SK-N-SH (cell line): Measurements from ENCODE around the gene REEP1. TPM values are rescaled to one million over a fixed set of nuclear protein-coding genes. Genes with fewer than 3 reads are reported as not detected.

ENCODE experiments used
- CTCF ChIA-PET: fragments of 300-600, 350-600 bp; formaldehyde crosslinking; extraction: SDS; loops from one replicate; lab custom pipeline; 2021; lab: Yijun Ruan, JAX
- POLR2A ChIA-PET: fragments of 350-600 bp; sonication (Branson Sonifier 250); formaldehyde crosslinking; extraction: SDS; loops from one replicate; lab custom pipeline; 2020; ENCODE audit warnings: antibody characterized with exemption, inconsistent platforms; lab: Yijun Ruan, JAX
- DNase-seq: peaks from one replicate; pipeline ENCODE4 v3.0.0; 2012
- H2AFZ ChIP-seq: fragments of 200-600 bp; sonication (generic); 2 replicates; pipeline ENCODE4 v1.8.1; 2016; ENCODE audit warnings: antibody characterized with exemption, mild to moderate bottlenecking, low read depth
- H3F3A ChIP-seq: fragments of 200-600 bp; sonication (generic); replicated peaks from 2 replicates; pipeline ENCODE3; 2016; ENCODE audit warnings: antibody characterized with exemption, mild to moderate bottlenecking; ENCODE audit not compliant: insufficient read depth
- H3K27ac ChIP-seq, 2 experiments: fragments of 200-500 bp in 1 of 2; fragments of 200-600 bp in 1 of 2; sonication (Bioruptor generic) in 1 of 2; sonication (generic), shearing (Covaris generic) in 1 of 2; 2 replicates each; pipeline versions ENCODE4 v1.5.1 to v1.6.1; 2014 to 2016; ENCODE audit warnings: low read depth in 2 of 2, inconsistent platforms in 1 of 2, low read length in 1 of 2, mild to moderate bottlenecking in 1 of 2, mixed read lengths in 1 of 2
- H3K27me3 ChIP-seq: fragments of 200-600 bp; sonication (generic), shearing (Covaris generic); 2 replicates; pipeline ENCODE4 v1.6.1; 2016; ENCODE audit warnings: mixed run types; ENCODE audit not compliant: insufficient read depth
- H3K36me3 ChIP-seq, 2 experiments: fragments of 200-500 bp in 1 of 2; fragments of 200-600 bp in 1 of 2; sonication (Bioruptor generic) in 1 of 2; sonication (generic) in 1 of 2; replicated peaks in 1 of 2; 2 replicates each; pipeline versions ENCODE3 to v1.5.1; 2014 to 2016; ENCODE audit warnings: low read length in 1 of 2, mild to moderate bottlenecking in 1 of 2; ENCODE audit not compliant: insufficient read depth in 2 of 2, control insufficient read depth in 1 of 2
- H3K4me1 ChIP-seq, 2 experiments: fragments of 200-500 bp in 1 of 2; fragments of 200-600 bp in 1 of 2; sonication (Bioruptor generic) in 1 of 2; sonication (generic), shearing (Covaris generic) in 1 of 2; 2 replicates each; pipeline versions ENCODE4 v1.5.1 to v1.6.1; 2014 to 2016; ENCODE audit warnings: low read depth in 1 of 2, low read length in 1 of 2, mixed run types in 1 of 2; ENCODE audit not compliant: insufficient read depth in 2 of 2, control insufficient read depth in 1 of 2
- H3K4me2 ChIP-seq: fragments of 200-600 bp; sonication (generic), shearing (Covaris generic); 2 replicates; pipeline ENCODE4 v1.6.1; 2017; ENCODE audit warnings: mixed run types
- H3K4me3 ChIP-seq, 2 experiments: fragments of 200-500 bp in 1 of 2; fragments of 200-600 bp in 1 of 2; sonication (Bioruptor generic) in 1 of 2; sonication (generic), shearing (Covaris generic) in 1 of 2; 2 replicates each; pipeline versions ENCODE4 v1.5.1 to v1.8.1; 2014 to 2016; ENCODE audit warnings: low read depth in 2 of 2, inconsistent platforms in 1 of 2, low read length in 1 of 2, mild to moderate bottlenecking in 1 of 2, mixed read lengths in 1 of 2, moderate library complexity in 1 of 2
- H3K79me2 ChIP-seq: fragments of 200-600 bp; sonication (generic); 2 replicates; pipeline ENCODE4 v1.8.1; 2017; ENCODE audit warnings: mild to moderate bottlenecking; ENCODE audit not compliant: insufficient read depth
- H3K9ac ChIP-seq: fragments of 200-600 bp; sonication (generic); 2 replicates; pipeline ENCODE4 v1.6.1; 2017; ENCODE audit warnings: mixed run types
- H3K9me2 ChIP-seq: fragments of 200-600 bp; sonication (generic); 2 replicates; pipeline ENCODE4 v1.6.1; 2017; ENCODE audit warnings: mixed run types
- H3K9me3 ChIP-seq: fragments of 200-600 bp; sonication (generic); 2 replicates; pipeline ENCODE4 v1.6.1; 2017; ENCODE audit warnings: mixed run types, mild to moderate bottlenecking, moderate library complexity
- H4K20me1 ChIP-seq: fragments of 200-600 bp; sonication (generic); 2 replicates; pipeline ENCODE4 v1.6.1; 2017; ENCODE audit warnings: mild to moderate bottlenecking, mixed run types; ENCODE audit not compliant: insufficient read depth
- CHD2 ChIP-seq: fragments of 150-350 bp; IDR thresholded peaks from 2 replicates; pipeline ENCODE4 v1.6.1; 2018; ENCODE audit warnings: low read length; ENCODE audit not compliant: partially characterized antibody
- ELF1 ChIP-seq: IDR thresholded peaks from 2 replicates; pipeline ENCODE4 v1.4.0; 2012
- EZH2phosphoT487 ChIP-seq: fragments of 200-600 bp; sonication (generic); IDR thresholded peaks from 2 replicates; pipeline ENCODE4 v1.6.1; 2017; ENCODE audit warnings: low read depth, mixed run types, mild to moderate bottlenecking, antibody characterized with exemption, moderate library complexity, borderline replicate concordance
- GATA2 ChIP-seq: sonication (generic); formaldehyde crosslinking; IDR thresholded peaks from 2 replicates; pipeline ENCODE4 v1.5.0; 2020; ENCODE audit warnings: mild to moderate bottlenecking, missing genetic modification reagents
- IRF3 ChIP-seq: fragments of 150-350 bp; IDR thresholded peaks from 2 replicates; pipeline ENCODE4 v1.6.1; 2016; ENCODE audit warnings: mild to moderate bottlenecking, low read depth, low read length
- JUND ChIP-seq: IDR thresholded peaks from 2 replicates; pipeline ENCODE4 v1.4.0; 2012
- POLR2AphosphoS5 ChIP-seq: IDR thresholded peaks from 2 replicates; pipeline ENCODE4 v1.6.1; 2012; ENCODE audit warnings: low read depth, low read length
- RAD21 ChIP-seq: IDR thresholded peaks from 2 replicates; pipeline ENCODE4 v1.6.1; 2012; ENCODE audit warnings: mild to moderate bottlenecking, low read length
- RCOR1 ChIP-seq: fragments of 150-350 bp; IDR thresholded peaks from 2 replicates; pipeline ENCODE4 v1.6.1; 2017; ENCODE audit warnings: antibody characterized with exemption, low read length
- REST ChIP-seq: IDR thresholded peaks from 2 replicates; pipeline ENCODE4 v1.6.1; 2012; ENCODE audit warnings: mild to moderate bottlenecking, low read depth, low read length, moderate library complexity
- RXRA ChIP-seq: IDR thresholded peaks from 2 replicates; pipeline ENCODE4 v1.4.0; 2012; ENCODE audit warnings: low read depth, mild to moderate bottlenecking, borderline replicate concordance
- SMC3 ChIP-seq: IDR thresholded peaks from 2 replicates; pipeline ENCODE4 v1.6.1; 2012; ENCODE audit warnings: low read depth, low read length, improper control_type of control experiment
- TAF1 ChIP-seq: IDR thresholded peaks from 2 replicates; pipeline ENCODE4 v1.6.1; 2012; ENCODE audit warnings: low read depth, mild to moderate bottlenecking, low read length, moderate library complexity, borderline replicate concordance
- TCF12 ChIP-seq: IDR thresholded peaks from 2 replicates; pipeline ENCODE4 v1.4.0; 2012
- TEAD4 ChIP-seq: IDR thresholded peaks from 2 replicates; pipeline ENCODE4 v1.4.0; 2012; ENCODE audit warnings: mild to moderate bottlenecking, borderline replicate concordance; ENCODE audit not compliant: insufficient read depth
- USF1 ChIP-seq: IDR thresholded peaks from 2 replicates; pipeline ENCODE4 v1.4.0; 2012; ENCODE audit warnings: low read depth, borderline replicate concordance
- YY1 ChIP-seq: IDR thresholded peaks from 2 replicates; pipeline ENCODE4 v1.4.0; 2012; ENCODE audit warnings: low read depth, mild to moderate bottlenecking
- WGBS: methylation state at CpG from one replicate; pipeline ENCODE4 v1.1.6; 2017; ENCODE audit warnings: low lambda C conversion rate; 5-methylcytosine and 5-hydroxymethylcytosine counted together
- polyA plus RNA-seq, 3 experiments: library from polyadenylated mRNA; depleted of rRNA; stranded (reverse); fragments of >200 nt; gene quantifications; 2 replicates each; pipeline ENCODE4 v1.2.3, GENCODE V29; 2012

Gene REEP1
- polyA plus RNA-seq, 1 of the 3 experiments (the other 2 are of a cell fraction) = 0.13 TPM

GRCh38 chr2:86284987-86285386 is 52.4 kb downstream of the REEP1 start:
- no peak overlapping the region for H3K27ac ChIP-seq
- H2AFZ ChIP-seq = no peak overlapping the region
- no peak overlapping the region for H3K9ac ChIP-seq
- peaks cover 0 to 22% of the 10 kb centered on the region in 2 experiments; a peak in 1 of 4 replicates for H3K4me1 ChIP-seq
- no peaks in the 10 kb centered on the region for H3K9me3 ChIP-seq
- DNase-seq = no peak
- CTCF ChIA-PET = interaction anchor here (4.1 kb wide), 1 partner anchor 63 kb away, joined by 31 read pairs; no protein-coding TSS in a partner anchor
- H3K9me2 ChIP-seq = no peaks in the 10 kb centered on the region
- peaks cover 15% of the 10 kb centered on the region; the same call in 1 of the 2 replicates for H3K27me3 ChIP-seq
- TF ChIP-seq YY1 (no peak), USF1 (no peak), TCF12 (no peak), JUND (no peak), CHD2 (no peak), TAF1 (no peak), REST (no peak), RCOR1 (no peak), EZH2phosphoT487 (no peak), SMC3 (no peak), ELF1 (no peak), RAD21 (no peak), GATA2 (CRISPR knock-in tag) (no peak), RXRA (no peak), IRF3 (no peak), TEAD4 (no peak), POLR2AphosphoS5 (no peak)
- no peaks in the 10 kb centered on the region for H3K36me3 ChIP-seq
- no peak overlapping the region for H3K4me3 ChIP-seq
- no peaks in the 10 kb centered on the region for H3F3A ChIP-seq
- no peaks in the 10 kb centered on the region for H4K20me1 ChIP-seq
- 87% methylated on average over 3 of the region's 3 CpGs for WGBS
- no peak overlapping the region for H3K4me2 ChIP-seq
- H3K79me2 ChIP-seq = no peaks in the 10 kb centered on the region
- POLR2A ChIA-PET = no interaction called here
